ENCODE results near the gene SHISA6.

DNA sequence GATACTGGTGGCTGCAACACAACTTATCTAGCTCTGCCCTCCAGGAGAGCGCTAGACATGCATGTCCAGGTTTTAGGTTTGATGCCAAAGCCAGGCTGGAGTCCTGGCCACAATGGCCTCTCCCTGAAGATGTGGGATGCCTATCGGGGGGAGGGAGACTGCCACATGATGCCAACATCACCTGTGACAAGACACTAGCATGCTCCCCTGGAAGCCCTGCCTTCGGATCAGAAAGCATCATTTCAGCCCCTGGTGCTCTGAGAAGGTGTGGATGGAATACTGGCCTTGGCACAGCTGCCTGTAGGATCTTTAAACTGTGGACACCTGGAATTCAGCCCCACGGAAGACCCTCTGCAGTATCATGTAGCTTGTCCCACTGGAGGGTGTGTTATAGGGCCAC, 93.5 kb downstream of the SHISA6 start:
- TF ChIP-seq, protein P1, sequence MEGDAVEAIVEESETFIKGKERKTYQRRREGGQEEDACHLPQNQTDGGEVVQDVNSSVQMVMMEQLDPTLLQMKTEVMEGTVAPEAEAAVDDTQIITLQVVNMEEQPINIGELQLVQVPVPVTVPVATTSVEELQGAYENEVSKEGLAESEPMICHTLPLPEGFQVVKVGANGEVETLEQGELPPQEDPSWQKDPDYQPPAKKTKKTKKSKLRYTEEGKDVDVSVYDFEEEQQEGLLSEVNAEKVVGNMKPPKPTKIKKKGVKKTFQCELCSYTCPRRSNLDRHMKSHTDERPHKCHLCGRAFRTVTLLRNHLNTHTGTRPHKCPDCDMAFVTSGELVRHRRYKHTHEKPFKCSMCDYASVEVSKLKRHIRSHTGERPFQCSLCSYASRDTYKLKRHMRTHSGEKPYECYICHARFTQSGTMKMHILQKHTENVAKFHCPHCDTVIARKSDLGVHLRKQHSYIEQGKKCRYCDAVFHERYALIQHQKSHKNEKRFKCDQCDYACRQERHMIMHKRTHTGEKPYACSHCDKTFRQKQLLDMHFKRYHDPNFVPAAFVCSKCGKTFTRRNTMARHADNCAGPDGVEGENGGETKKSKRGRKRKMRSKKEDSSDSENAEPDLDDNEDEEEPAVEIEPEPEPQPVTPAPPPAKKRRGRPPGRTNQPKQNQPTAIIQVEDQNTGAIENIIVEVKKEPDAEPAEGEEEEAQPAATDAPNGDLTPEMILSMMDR (IDR thresholded peaks at IDR 0.05), result no peak
- no peak for TF ChIP-seq POLR2A (IDR thresholded peaks at IDR 0.05)
